Spleen (tissue), 11 donors: ENCODE measurements around the gene ATP9A. TPM values are rescaled to one million over a fixed set of nuclear protein-coding genes. Genes with fewer than 3 reads are reported as not detected.

ENCODE experiments used
- DNase-seq: peaks from one replicate; pipeline ENCODE4 v3.0.0-alpha.2; 2020
- H3K27ac ChIP-seq, 8 donors: fragments of 200-600 bp; sonication (generic) in 7 of 8; 1 replicate in 4 of 8; 2 replicates in 4 of 8; pipeline versions ENCODE4 v1.5.0 to v1.8.0; 2016 to 2021; ENCODE audit warnings: inconsistent platforms in 4 of 8, mild to moderate bottlenecking in 4 of 8, moderate library complexity in 1 of 8
- H3K27me3 ChIP-seq, 7 donors: fragments of 200-600 bp; sonication (generic) in 6 of 7; replicated peaks in 1 of 7; 1 replicate in 4 of 7; 2 replicates in 3 of 7; pipeline versions ENCODE4 v1.5.0 to v1.8.0; 2016 to 2021; ENCODE audit warnings: inconsistent platforms in 3 of 7, mild to moderate bottlenecking in 1 of 7
- H3K36me3 ChIP-seq, 6 donors: fragments of 200-600 bp; sonication (generic) in 5 of 6; 1 replicate in 4 of 6; 2 replicates in 2 of 6; pipeline versions ENCODE4 v1.5.0 to v1.8.0; 2016 to 2021; ENCODE audit warnings: inconsistent platforms in 2 of 6
- H3K4me1 ChIP-seq, 6 donors: fragments of 200-600 bp; sonication (generic) in 5 of 6; 1 replicate in 3 of 6; 2 replicates in 3 of 6; pipeline versions ENCODE4 v1.5.0 to v1.8.0; 2016 to 2021; ENCODE audit warnings: inconsistent platforms in 3 of 6
- H3K4me3 ChIP-seq, 8 donors: fragments of 200-600 bp; sonication (generic) in 7 of 8; 1 replicate in 4 of 8; 2 replicates in 4 of 8; pipeline versions ENCODE4 v1.5.0 to v1.8.0; 2016 to 2021; ENCODE audit warnings: inconsistent platforms in 4 of 8, mild to moderate bottlenecking in 4 of 8, moderate library complexity in 2 of 8
- H3K9me3 ChIP-seq, 8 donors: fragments of 200-600 bp; sonication (generic) in 7 of 8; 1 replicate in 4 of 8; 2 replicates in 4 of 8; pipeline versions ENCODE4 v1.5.0 to v1.8.0; 2016 to 2021; ENCODE audit warnings: inconsistent platforms in 4 of 8
- CTCF ChIP-seq, 11 experiments: fragments of 200-600 bp in 7 of 11; fragments of 450-650 bp in 4 of 11; sonication (generic) in 4 of 11; IDR thresholded peaks in 8 of 11; conservative IDR thresholded peaks in 3 of 11; 1 replicate in 7 of 11; 2 replicates in 4 of 11; pipeline versions ENCODE4 v1.4.0 to v1.8.0; 2016 to 2021; ENCODE audit warnings: antibody characterized with exemption in 11 of 11, inconsistent platforms in 4 of 11, mild to moderate bottlenecking in 1 of 11
- POLR2A ChIP-seq, 3 donors: fragments of 450-650 bp; IDR thresholded peaks; one replicate each; pipeline ENCODE4 v1.5.1; 2017; ENCODE audit warnings: antibody characterized with exemption in 3 of 3, mild to moderate bottlenecking in 1 of 3
- POLR2AphosphoS5 ChIP-seq, 3 donors: sonication (generic); formaldehyde crosslinking; IDR thresholded peaks; one replicate each; pipeline ENCODE4 v1.5.1; 2017; ENCODE audit warnings: antibody characterized with exemption in 3 of 3
- WGBS, 5 donors: extraction: QIAGEN DNeasy Blood & Tissue Kit in 3 of 5; methylation state at CpG; one replicate each; pipeline versions ENCODE4 v1.1.5 to v1.1.7; 2013 to 2018; 5-methylcytosine and 5-hydroxymethylcytosine counted together
- intact Hi-C: fragments of 100-400 bp; cut with DNase I; formaldehyde crosslinking; loops from one replicate; pipeline ENCODE4 v1.15.0; 2023; ENCODE audit warnings: low total_unique reads
- polyA plus RNA-seq, 3 donors: library from polyadenylated mRNA; stranded (reverse); fragments of 200-250 nt; gene quantifications; one replicate each; pipeline ENCODE4 v1.2.1, GENCODE V29; 2013
- total RNA-seq, 7 donors: library from RNA; depleted of rRNA in 3 of 7; stranded (reverse); fragments of >200 nt in 3 of 7; fragmentation: NEBNext Ultra II Directional in 4 of 7; extraction: Animal tissue kit (Norgen Biotek cat#: 25700) in 4 of 7; gene quantifications; one replicate each; pipeline versions ENCODE4 v1.1.0 to v1.2.1, GENCODE V29; 2016 to 2021
- donor health status: healthy with polysubstance abuse.
- donor health status: DM: no; HTN: no; CAD: no; lungs with moderate emphysema.
- donor health status: DM: no; HTN: no; CAD: no.
- donor health status: Bipolar disorder and iron deficiency.
- donor health status: healthy.
- donor health status: DM: no; HTN: no; CAD: no.
- donor health status: DM: yes; HTN: yes; CAD: no.

Gene ATP9A
- total and polyA plus RNA-seq, 10 donors = 0.37 to 11.5 (median 7.6) TPM

GRCh38 chr20:51804754-51805153 is 36.6 kb upstream of the ATP9A start:
- Histone ChIP-seq H3K27me3 (peaks cover 3 to 53% (median 28%) of the 10 kb centered on the region in 7 donors), H3K4me1 (peaks cover 4 to 25% (median 19%) of the 10 kb centered on the region in 6 donors), H3K36me3 (no peaks in the 10 kb centered on the region), H3K4me3 (no peak overlapping the region), H3K9me3 (no peaks in the 10 kb centered on the region), H3K27ac (no peak overlapping the region)
- intact Hi-C loops = no loop called here
- 79 to 94% (median 92%) methylated on average over 7 of the region's 7 CpGs for WGBS, 5 donors
- no peak for TF ChIP-seq POLR2AphosphoS5 (IDR thresholded peaks at IDR 0.05)
- no peak for TF ChIP-seq POLR2A (IDR thresholded peaks at IDR 0.05)
- no peak for TF ChIP-seq CTCF (IDR thresholded peaks at IDR 0.05 in 8 of 11, conservative IDR thresholded peaks at IDR 0.05 in 3 of 11)
- no peak for DNase-seq

- Histone ChIP-seq H3K4me3 (no peak overlapping the region), H3K27me3 (peaks cover 3 to 68% (median 41%) of the 10 kb centered on the region in 7 donors), H3K9me3 (no peaks in the 10 kb centered on the region), H3K36me3 (no peaks in the 10 kb centered on the region), H3K4me1 (peaks cover 7 to 31% (median 22%) of the 10 kb centered on the region in 6 donors), H3K27ac (no peak overlapping the region)
- TF ChIP-seq POLR2A (IDR thresholded peaks at IDR 0.05) (no peak), POLR2AphosphoS5 (IDR thresholded peaks at IDR 0.05) (no peak), CTCF (IDR thresholded peaks at IDR 0.05 in 8 of 11, conservative IDR thresholded peaks at IDR 0.05 in 3 of 11) (no peak)
- DNase-seq = no peak
- 78 to 90% (median 87%) methylated on average over 4 of the region's 4 CpGs for WGBS, 5 donors
- intact Hi-C loops = no loop called here
Measured at GRCh38 chr20:51803148-51803854, 35.1 kb upstream of the ATP9A start.

- 42 to 50% (median 46%) methylated on average over 30 to 44 of the region's 44 CpGs for WGBS, 5 donors
- Histone ChIP-seq H3K9me3 (no peaks in the 10 kb centered on the region), H3K4me3 (peak within 1 kb of the TSS; percentile 5 to 66 (median 38)), H3K27ac (no peak within 1 kb of the TSS), H3K27me3 (peaks cover 3 to 77% (median 41%) of the 10 kb centered on the region in 7 donors), H3K4me1 (peaks cover 7 to 31% (median 22%) of the 10 kb centered on the region in 6 donors), H3K36me3 (no peaks in the 10 kb centered on the region)
- no peak for DNase-seq
- intact Hi-C loops = no loop called here
- no peak for TF ChIP-seq POLR2AphosphoS5 (IDR thresholded peaks at IDR 0.05)
- TF ChIP-seq POLR2A (IDR thresholded peaks at IDR 0.05) = no peak
- no peak for TF ChIP-seq CTCF (IDR thresholded peaks at IDR 0.05 in 8 of 11, conservative IDR thresholded peaks at IDR 0.05 in 3 of 11)
Measured at GRCh38 chr20:51802170-51802751, 34.1 kb upstream of the ATP9A start, which contains the start of gene SALL4. Gene SALL4, minus strand, starts transcription at chr20:51802521. Its CDS starts 113 bp downstream, at chr20:51802408.

GRCh38 chr20:51801823-51802123 is 33.6 kb upstream of the ATP9A start:
- Histone ChIP-seq H3K27me3 (peaks cover 3 to 77% (median 41%) of the 10 kb centered on the region in 7 donors), H3K27ac (no peak overlapping the region), H3K36me3 (no peaks in the 10 kb centered on the region), H3K4me3 (peak overlapping the region in 7 of 8 donors; percentile 5 to 66 (median 39)), H3K4me1 (peaks cover 7 to 31% (median 22%) of the 10 kb centered on the region in 6 donors), H3K9me3 (no peaks in the 10 kb centered on the region)
- 7 to 17% (median 13%) methylated on average over 8 of the region's 8 CpGs for WGBS, 5 donors
- no peak for DNase-seq
- intact Hi-C loops = no loop called here
- TF ChIP-seq CTCF (IDR thresholded peaks at IDR 0.05 in 8 of 11, conservative IDR thresholded peaks at IDR 0.05 in 3 of 11) (no peak), POLR2AphosphoS5 (IDR thresholded peaks at IDR 0.05) (no peak), POLR2A (IDR thresholded peaks at IDR 0.05) (no peak)
